KOPT-K1 (cell line): ENCODE measurements around the gene RPTOR.
"Not testable (repeated sequence)": the region's sequence is repeated elsewhere in the genome, so short reads cannot be mapped to it uniquely, and the experiment has no call there.

Source experiments
- H3K27ac ChIP-seq: fragments of 200-600 bp; sonication (generic); 2 replicates; pipeline ENCODE4 v1.5.1; 2016; ENCODE audit warnings: antibody characterized with exemption, mild to moderate bottlenecking, low read depth, low read length; ENCODE audit not compliant: poor library complexity, severe bottlenecking
- H3K36me3 ChIP-seq: fragments of 200-600 bp; sonication (generic); 2 replicates; pipeline ENCODE4 v1.5.1; 2017; ENCODE audit warnings: antibody characterized with exemption, mild to moderate bottlenecking, low read length, moderate library complexity; ENCODE audit not compliant: insufficient read depth
- H3K9me3 ChIP-seq: fragments of 200-600 bp; sonication (generic); 2 replicates; pipeline ENCODE4 v1.5.1; 2017; ENCODE audit warnings: antibody characterized with exemption, low read length, mild to moderate bottlenecking; ENCODE audit not compliant: insufficient read depth, poor library complexity, severe bottlenecking

The RPTOR gene

GRCh38 chr17:80523956-80524712 lies 20.5 kb upstream of the RPTOR start:
- no peak overlapping the region for H3K27ac ChIP-seq
- no peaks in the 10 kb centered on the region for H3K36me3 ChIP-seq
- no peaks in the 10 kb centered on the region for H3K9me3 ChIP-seq

GRCh38 chr17:80526116-80526910 lies 18.3 kb upstream of the RPTOR start:
- Histone ChIP-seq H3K36me3 (no peaks in the 10 kb centered on the region), H3K27ac (no peak overlapping the region), H3K9me3 (no peaks in the 10 kb centered on the region)

GRCh38 chr17:80527016-80527645 lies 17.5 kb upstream of the RPTOR start:
- Histone ChIP-seq H3K36me3 (no peaks in the 10 kb centered on the region), H3K9me3 (no peaks in the 10 kb centered on the region), H3K27ac (no peak overlapping the region)

GRCh38 chr17:80528536-80528935 lies 16.1 kb upstream of the RPTOR start:
- no peaks in the 10 kb centered on the region for H3K36me3 ChIP-seq
- no peak overlapping the region for H3K27ac ChIP-seq
- H3K9me3 ChIP-seq, result no peaks in the 10 kb centered on the region

- no peaks in the 10 kb centered on the region for H3K36me3 ChIP-seq
- H3K27ac ChIP-seq, result no peak overlapping the region
- no peaks in the 10 kb centered on the region for H3K9me3 ChIP-seq
These were observed 15.3 kb upstream of the RPTOR start for GRCh38 chr17:80529104-80529903.

GRCh38 chr17:80529904-80530292 lies 14.7 kb upstream of the RPTOR start:
- H3K9me3 ChIP-seq, result no peaks in the 10 kb centered on the region
- H3K27ac ChIP-seq, result no peak overlapping the region
- H3K36me3 ChIP-seq, result no peaks in the 10 kb centered on the region

GRCh38 chr17:80531400-80531799 lies 13.2 kb upstream of the RPTOR start:
- H3K36me3 ChIP-seq, result no peaks in the 10 kb centered on the region
- no peaks in the 10 kb centered on the region for H3K9me3 ChIP-seq
- no peak overlapping the region for H3K27ac ChIP-seq

- not testable (repeated sequence) for H3K9me3 ChIP-seq
These were observed 7.3 kb upstream of the RPTOR start for GRCh38 chr17:80537386-80537785.

GRCh38 chr17:80538484-80538883 lies 6.2 kb upstream of the RPTOR start:
- no peak overlapping the region for H3K27ac ChIP-seq
- no peaks in the 10 kb centered on the region for H3K9me3 ChIP-seq
- H3K36me3 ChIP-seq, result no peaks in the 10 kb centered on the region

More at GRCh38 chr17:80537386-80537785, 7.3 kb upstream of the RPTOR start:
- H3K27ac ChIP-seq, H3K36me3 ChIP-seq: not testable (repeated sequence)

GRCh38 chr17:80539022-80539641 lies 5.5 kb upstream of the RPTOR start:
- Histone ChIP-seq H3K9me3 (no peaks in the 10 kb centered on the region), H3K36me3 (no peaks in the 10 kb centered on the region)

GRCh38 chr17:80545499-80545826 lies 825 bp downstream of the RPTOR start:
- Histone ChIP-seq H3K9me3 (no peaks in the 10 kb centered on the region), H3K36me3 (peaks cover 23% of the 10 kb centered on the region), H3K27ac (peak overlapping the region; percentile 77)

More at GRCh38 chr17:80539022-80539641, 5.5 kb upstream of the RPTOR start:
- H3K27ac ChIP-seq, result no peak overlapping the region

GRCh38 chr17:80546267-80546666 lies 1.6 kb downstream of the RPTOR start:
- H3K9me3 ChIP-seq, result no peaks in the 10 kb centered on the region
- no peak overlapping the region for H3K27ac ChIP-seq
- H3K36me3 ChIP-seq, result peaks cover 27% of the 10 kb centered on the region

GRCh38 chr17:80552523-80552922 lies 7.9 kb downstream of the RPTOR start:
- Histone ChIP-seq H3K9me3 (no peaks in the 10 kb centered on the region), H3K27ac (no peak overlapping the region), H3K36me3 (peaks cover 56% of the 10 kb centered on the region)

GRCh38 chr17:80555266-80555665 lies 10.6 kb downstream of the RPTOR start:
- H3K9me3 ChIP-seq, result no peaks in the 10 kb centered on the region
- no peak overlapping the region for H3K27ac ChIP-seq
- H3K36me3 ChIP-seq, result peaks cover 62% of the 10 kb centered on the region
